HepG2 (cell line): ENCODE results near the gene ZBTB17. TPM values are rescaled to one million over a fixed set of nuclear protein-coding genes. Genes with fewer than 3 reads are reported as not detected.

ENCODE experiments used
- ATF1 ChIP-seq: IDR thresholded peaks from 2 replicates; pipeline ENCODE4 v1.6.1; 2016; ENCODE audit warnings: mild to moderate bottlenecking, control low read depth
- MIER3 ChIP-seq: IDR thresholded peaks from 2 replicates; pipeline ENCODE4 v1.6.1; 2016; ENCODE audit warnings: missing compliant biosample characterization, borderline replicate concordance
- SCMH1 ChIP-seq: sonication (generic); formaldehyde crosslinking; IDR thresholded peaks from 2 replicates; pipeline ENCODE4 v1.9.0; 2021; ENCODE audit warnings: missing genetic modification reagents, mild to moderate bottlenecking, borderline replicate concordance
- ZNF350 ChIP-seq: sonication (generic); formaldehyde crosslinking; IDR thresholded peaks from 2 replicates; pipeline ENCODE4 v1.4.0; 2020; ENCODE audit warnings: mild to moderate bottlenecking, low read depth, missing genetic modification reagents, borderline replicate concordance
- ZNF451 ChIP-seq: sonication (generic); formaldehyde crosslinking; IDR thresholded peaks from 2 replicates; pipeline ENCODE4 v1.5.0; 2020; ENCODE audit warnings: mild to moderate bottlenecking, missing genetic modification reagents
- polyA plus RNA-seq, 8 experiments: library from polyadenylated mRNA; depleted of rRNA in 3 of 8; stranded (reverse) in 7 of 8; unstranded in 1 of 8; fragments of >200 nt; fragmentation: Illumina TruSeq in 4 of 8; extraction: Trizol in 4 of 8; gene quantifications; 2 replicates each; pipeline versions ENCODE4 v1.2.1 to v1.2.3, GENCODE V29; 2011 to 2016; ENCODE audit warnings: low read depth in 4 of 8, missing spikeins in 1 of 8, mixed read lengths in 1 of 8; ENCODE audit not compliant: insufficient read depth in 1 of 8
- total RNA-seq, 5 experiments: library from RNA; depleted of rRNA; stranded (reverse); fragments of >200 nt; fragmentation: Illumina TruSeq; extraction: Trizol; gene quantifications; 2 replicates each; pipeline ENCODE4 v1.2.3, GENCODE V29; 2016; ENCODE audit warnings: low read depth in 1 of 5
- TF ChIP-seq, protein P1 (sequence below): sonication (generic); formaldehyde crosslinking; IDR thresholded peaks from 2 replicates; pipeline ENCODE4 v1.4.0; 2020; ENCODE audit warnings: low read depth, missing genetic modification reagents
- TF ChIP-seq, protein P2 (sequence below): sonication (generic); formaldehyde crosslinking; IDR thresholded peaks from 2 replicates; pipeline ENCODE4 v1.4.0; 2020; ENCODE audit warnings: mild to moderate bottlenecking, missing genetic modification reagents, borderline replicate concordance
- TF ChIP-seq, protein P3 (sequence below): sonication (generic); formaldehyde crosslinking; IDR thresholded peaks from 2 replicates; pipeline ENCODE4 v1.8.1; 2023; ENCODE audit warnings: missing genetic modification reagents, inconsistent platforms, borderline replicate concordance
- TF ChIP-seq, protein P4 (sequence below), 2 experiments: fragments of 450-650 bp in 1 of 2; sonication (generic) in 1 of 2; formaldehyde crosslinking in 1 of 2; IDR thresholded peaks; 2 replicates each; pipeline versions ENCODE4 v1.6.1 to v1.8.0; 2016 to 2022; ENCODE audit warnings: antibody characterized with exemption in 1 of 2, mild to moderate bottlenecking in 1 of 2, missing genetic modification reagents in 1 of 2

ZBTB17 gene
- total and polyA plus RNA-seq, 2 of the 13 experiments (the other 11 are each of a cell fraction or from before 2014, with no cell fraction given): 16.7 to 17.0 TPM

DNA sequence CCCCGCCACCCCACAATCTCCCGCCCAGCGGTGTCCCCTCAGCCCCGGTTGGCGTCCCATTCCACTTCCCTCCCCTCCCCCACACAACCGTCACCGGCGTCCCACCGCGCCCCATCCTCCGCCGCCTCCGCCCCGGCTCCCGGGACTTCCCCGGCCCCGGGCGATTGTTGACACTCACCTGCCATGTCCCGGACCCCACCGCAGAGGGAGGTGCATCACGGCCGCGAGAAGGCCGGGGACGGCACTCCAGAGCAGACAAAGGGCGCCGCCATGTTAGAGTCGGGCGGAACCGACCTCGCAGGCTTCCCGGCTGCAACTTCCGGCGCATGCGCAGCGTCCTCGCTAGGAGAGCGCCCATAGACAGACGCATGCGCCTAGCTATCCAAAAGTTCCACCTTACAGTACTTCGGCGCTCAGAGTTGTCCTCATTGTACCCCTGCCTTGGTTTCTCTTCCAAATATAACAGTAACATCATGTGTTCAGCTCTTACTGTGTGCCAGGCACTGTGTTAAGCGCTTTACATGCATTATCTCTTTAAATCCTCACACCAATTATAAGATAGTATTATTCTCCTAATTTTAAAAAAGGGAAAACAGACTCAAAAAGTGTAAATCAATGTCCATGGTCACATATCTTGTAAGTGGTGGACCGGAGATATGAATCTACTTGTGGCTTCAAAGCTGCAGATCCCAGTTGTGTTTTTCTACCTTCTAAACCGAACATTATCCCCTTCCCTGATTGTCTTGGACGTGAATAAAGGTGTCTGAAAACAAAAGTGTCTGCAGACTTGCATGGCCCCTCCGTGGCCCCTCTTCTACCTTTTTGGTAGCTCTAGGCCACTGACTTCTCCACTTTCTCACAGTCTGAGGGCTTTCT lies at the start of gene ZBTB17 (continued):
- TF ChIP-seq, protein P1, sequence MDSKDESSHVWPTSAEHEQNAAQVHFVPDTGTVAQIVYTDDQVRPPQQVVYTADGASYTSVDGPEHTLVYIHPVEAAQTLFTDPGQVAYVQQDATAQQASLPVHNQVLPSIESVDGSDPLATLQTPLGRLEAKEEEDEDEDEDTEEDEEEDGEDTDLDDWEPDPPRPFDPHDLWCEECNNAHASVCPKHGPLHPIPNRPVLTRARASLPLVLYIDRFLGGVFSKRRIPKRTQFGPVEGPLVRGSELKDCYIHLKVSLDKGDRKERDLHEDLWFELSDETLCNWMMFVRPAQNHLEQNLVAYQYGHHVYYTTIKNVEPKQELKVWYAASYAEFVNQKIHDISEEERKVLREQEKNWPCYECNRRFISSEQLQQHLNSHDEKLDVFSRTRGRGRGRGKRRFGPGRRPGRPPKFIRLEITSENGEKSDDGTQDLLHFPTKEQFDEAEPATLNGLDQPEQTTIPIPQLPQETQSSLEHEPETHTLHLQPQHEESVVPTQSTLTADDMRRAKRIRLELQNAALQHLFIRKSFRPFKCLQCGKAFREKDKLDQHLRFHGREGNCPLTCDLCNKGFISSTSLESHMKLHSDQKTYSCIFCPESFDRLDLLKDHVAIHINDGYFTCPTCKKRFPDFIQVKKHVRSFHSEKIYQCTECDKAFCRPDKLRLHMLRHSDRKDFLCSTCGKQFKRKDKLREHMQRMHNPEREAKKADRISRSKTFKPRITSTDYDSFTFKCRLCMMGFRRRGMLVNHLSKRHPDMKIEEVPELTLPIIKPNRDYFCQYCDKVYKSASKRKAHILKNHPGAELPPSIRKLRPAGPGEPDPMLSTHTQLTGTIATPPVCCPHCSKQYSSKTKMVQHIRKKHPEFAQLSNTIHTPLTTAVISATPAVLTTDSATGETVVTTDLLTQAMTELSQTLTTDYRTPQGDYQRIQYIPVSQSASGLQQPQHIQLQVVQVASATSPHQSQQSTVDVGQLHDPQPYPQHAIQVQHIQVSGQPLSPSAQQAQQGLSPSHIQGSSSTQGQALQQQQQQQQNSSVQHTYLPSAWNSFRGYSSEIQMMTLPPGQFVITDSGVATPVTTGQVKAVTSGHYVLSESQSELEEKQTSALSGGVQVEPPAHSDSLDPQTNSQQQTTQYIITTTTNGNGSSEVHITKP (CRISPR knock-in tag): no peak
- TF ChIP-seq MIER3 (CRISPR knock-in tag) (no peak; the same call in 1 of the 2 replicates), ZNF451 (CRISPR knock-in tag) (no peak), ZNF350 (peak; percentile 54; the same call in 1 of the 2 replicates), ATF1 (CRISPR knock-in tag) (peak; percentile 59; the same call in 1 of the 2 replicates), SCMH1 (CRISPR knock-in tag) (no peak)
- TF ChIP-seq, protein P2, sequence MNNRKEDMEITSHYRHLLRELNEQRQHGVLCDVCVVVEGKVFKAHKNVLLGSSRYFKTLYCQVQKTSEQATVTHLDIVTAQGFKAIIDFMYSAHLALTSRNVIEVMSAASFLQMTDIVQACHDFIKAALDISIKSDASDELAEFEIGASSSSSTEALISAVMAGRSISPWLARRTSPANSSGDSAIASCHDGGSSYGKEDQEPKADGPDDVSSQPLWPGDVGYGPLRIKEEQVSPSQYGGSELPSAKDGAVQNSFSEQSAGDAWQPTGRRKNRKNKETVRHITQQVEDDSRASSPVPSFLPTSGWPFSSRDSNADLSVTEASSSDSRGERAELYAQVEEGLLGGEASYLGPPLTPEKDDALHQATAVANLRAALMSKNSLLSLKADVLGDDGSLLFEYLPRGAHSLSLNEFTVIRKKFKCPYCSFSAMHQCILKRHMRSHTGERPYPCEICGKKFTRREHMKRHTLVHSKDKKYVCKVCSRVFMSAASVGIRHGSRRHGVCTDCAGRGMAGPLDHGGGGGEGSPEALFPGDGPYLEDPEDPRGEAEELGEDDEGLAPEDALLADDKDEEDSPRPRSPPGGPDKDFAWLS (CRISPR knock-in tag): no peak
- TF ChIP-seq, protein P3, sequence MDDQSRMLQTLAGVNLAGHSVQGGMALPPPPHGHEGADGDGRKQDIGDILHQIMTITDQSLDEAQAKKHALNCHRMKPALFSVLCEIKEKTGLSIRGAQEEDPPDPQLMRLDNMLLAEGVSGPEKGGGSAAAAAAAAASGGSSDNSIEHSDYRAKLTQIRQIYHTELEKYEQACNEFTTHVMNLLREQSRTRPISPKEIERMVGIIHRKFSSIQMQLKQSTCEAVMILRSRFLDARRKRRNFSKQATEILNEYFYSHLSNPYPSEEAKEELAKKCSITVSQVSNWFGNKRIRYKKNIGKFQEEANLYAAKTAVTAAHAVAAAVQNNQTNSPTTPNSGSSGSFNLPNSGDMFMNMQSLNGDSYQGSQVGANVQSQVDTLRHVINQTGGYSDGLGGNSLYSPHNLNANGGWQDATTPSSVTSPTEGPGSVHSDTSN (CRISPR knock-in tag): no peak
- TF ChIP-seq, protein P4, sequence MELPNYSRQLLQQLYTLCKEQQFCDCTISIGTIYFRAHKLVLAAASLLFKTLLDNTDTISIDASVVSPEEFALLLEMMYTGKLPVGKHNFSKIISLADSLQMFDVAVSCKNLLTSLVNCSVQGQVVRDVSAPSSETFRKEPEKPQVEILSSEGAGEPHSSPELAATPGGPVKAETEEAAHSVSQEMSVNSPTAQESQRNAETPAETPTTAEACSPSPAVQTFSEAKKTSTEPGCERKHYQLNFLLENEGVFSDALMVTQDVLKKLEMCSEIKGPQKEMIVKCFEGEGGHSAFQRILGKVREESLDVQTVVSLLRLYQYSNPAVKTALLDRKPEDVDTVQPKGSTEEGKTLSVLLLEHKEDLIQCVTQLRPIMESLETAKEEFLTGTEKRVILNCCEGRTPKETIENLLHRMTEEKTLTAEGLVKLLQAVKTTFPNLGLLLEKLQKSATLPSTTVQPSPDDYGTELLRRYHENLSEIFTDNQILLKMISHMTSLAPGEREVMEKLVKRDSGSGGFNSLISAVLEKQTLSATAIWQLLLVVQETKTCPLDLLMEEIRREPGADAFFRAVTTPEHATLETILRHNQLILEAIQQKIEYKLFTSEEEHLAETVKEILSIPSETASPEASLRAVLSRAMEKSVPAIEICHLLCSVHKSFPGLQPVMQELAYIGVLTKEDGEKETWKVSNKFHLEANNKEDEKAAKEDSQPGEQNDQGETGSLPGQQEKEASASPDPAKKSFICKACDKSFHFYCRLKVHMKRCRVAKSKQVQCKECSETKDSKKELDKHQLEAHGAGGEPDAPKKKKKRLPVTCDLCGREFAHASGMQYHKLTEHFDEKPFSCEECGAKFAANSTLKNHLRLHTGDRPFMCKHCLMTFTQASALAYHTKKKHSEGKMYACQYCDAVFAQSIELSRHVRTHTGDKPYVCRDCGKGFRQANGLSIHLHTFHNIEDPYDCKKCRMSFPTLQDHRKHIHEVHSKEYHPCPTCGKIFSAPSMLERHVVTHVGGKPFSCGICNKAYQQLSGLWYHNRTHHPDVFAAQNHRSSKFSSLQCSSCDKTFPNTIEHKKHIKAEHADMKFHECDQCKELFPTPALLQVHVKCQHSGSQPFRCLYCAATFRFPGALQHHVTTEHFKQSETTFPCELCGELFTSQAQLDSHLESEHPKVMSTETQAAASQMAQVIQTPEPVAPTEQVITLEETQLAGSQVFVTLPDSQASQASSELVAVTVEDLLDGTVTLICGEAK (IDR thresholded peaks at IDR 0.05): no peak
- TF ChIP-seq, protein P4 (CRISPR knock-in tag; IDR thresholded peaks at IDR 0.05): no peak; the same call in 1 of the 2 replicates
